ENCODE data around the gene ADAMTS3. TPM values are rescaled to one million over a fixed set of nuclear protein-coding genes. Genes with fewer than 3 reads are reported as not detected.
A peak's percentile ranks its signal among the peaks of the same experiment; 100 is the strongest.

The ADAMTS3 gene
- total and polyA plus RNA-seq, 3 donors from 2014 or later = 3.9 to 6.8 (median 5.3) TPM

GRCh38 chr4:72302981-72303704 is 265.9 kb downstream of the ADAMTS3 start:
- 73 to 78% methylated on average over 4 of the region's 4 CpGs for WGBS, 2 donors
- no peak for TF ChIP-seq POLR2A (IDR thresholded peaks at IDR 0.05)
- TF ChIP-seq, protein P1, sequence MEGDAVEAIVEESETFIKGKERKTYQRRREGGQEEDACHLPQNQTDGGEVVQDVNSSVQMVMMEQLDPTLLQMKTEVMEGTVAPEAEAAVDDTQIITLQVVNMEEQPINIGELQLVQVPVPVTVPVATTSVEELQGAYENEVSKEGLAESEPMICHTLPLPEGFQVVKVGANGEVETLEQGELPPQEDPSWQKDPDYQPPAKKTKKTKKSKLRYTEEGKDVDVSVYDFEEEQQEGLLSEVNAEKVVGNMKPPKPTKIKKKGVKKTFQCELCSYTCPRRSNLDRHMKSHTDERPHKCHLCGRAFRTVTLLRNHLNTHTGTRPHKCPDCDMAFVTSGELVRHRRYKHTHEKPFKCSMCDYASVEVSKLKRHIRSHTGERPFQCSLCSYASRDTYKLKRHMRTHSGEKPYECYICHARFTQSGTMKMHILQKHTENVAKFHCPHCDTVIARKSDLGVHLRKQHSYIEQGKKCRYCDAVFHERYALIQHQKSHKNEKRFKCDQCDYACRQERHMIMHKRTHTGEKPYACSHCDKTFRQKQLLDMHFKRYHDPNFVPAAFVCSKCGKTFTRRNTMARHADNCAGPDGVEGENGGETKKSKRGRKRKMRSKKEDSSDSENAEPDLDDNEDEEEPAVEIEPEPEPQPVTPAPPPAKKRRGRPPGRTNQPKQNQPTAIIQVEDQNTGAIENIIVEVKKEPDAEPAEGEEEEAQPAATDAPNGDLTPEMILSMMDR (IDR thresholded peaks at IDR 0.05) = peak in 2 of 3 experiments; percentile 60 to 71

GRCh38 chr4:72301759-72302158 is 267.3 kb downstream of the ADAMTS3 start:
- no peak for DNase-seq
- intact Hi-C loops (cut with DNase I; ENCODE audit: low total_unique reads) = no loop called here
- no peak overlapping the region for H3K4me3 ChIP-seq
- H3K27ac ChIP-seq = no peak overlapping the region
- H3K4me1 ChIP-seq = no peaks in the 10 kb centered on the region
- WGBS, 2 donors = 96 to 100% methylated on average over 2 of the region's 2 CpGs
- H3K27me3 ChIP-seq = no peaks in the 10 kb centered on the region
- no peaks in the 10 kb centered on the region for H3K9me3 ChIP-seq
- H3K36me3 ChIP-seq (ENCODE audit: low read depth, missing control alignments) = no peaks in the 10 kb centered on the region
- no peak for TF ChIP-seq POLR2A (IDR thresholded peaks at IDR 0.05)
- TF ChIP-seq, protein P1 (IDR thresholded peaks at IDR 0.05) = no peak

More at GRCh38 chr4:72302981-72303704, 265.9 kb downstream of the ADAMTS3 start:
- Histone ChIP-seq H3K27me3 (no peaks in the 10 kb centered on the region), H3K27ac (no peak overlapping the region), H3K4me1 (no peaks in the 10 kb centered on the region), H3K36me3 (ENCODE audit: low read depth, missing control alignments) (no peaks in the 10 kb centered on the region), H3K9me3 (no peaks in the 10 kb centered on the region), H3K4me3 (no peak overlapping the region)
- DNase-seq = peak; percentile 48
- intact Hi-C loops (cut with DNase I; ENCODE audit: low total_unique reads) = no loop called here

GRCh38 chr4:72300126-72300525 is 268.9 kb downstream of the ADAMTS3 start:
- Histone ChIP-seq H3K27me3 (no peaks in the 10 kb centered on the region), H3K4me1 (no peaks in the 10 kb centered on the region), H3K4me3 (no peak overlapping the region), H3K9me3 (no peaks in the 10 kb centered on the region), H3K27ac (no peak overlapping the region), H3K36me3 (ENCODE audit: low read depth, missing control alignments) (no peaks in the 10 kb centered on the region)
- DNase-seq = no peak
- intact Hi-C loops (cut with DNase I; ENCODE audit: low total_unique reads) = no loop called here
- TF ChIP-seq, protein P1 (IDR thresholded peaks at IDR 0.05) = no peak
- no peak for TF ChIP-seq POLR2A (IDR thresholded peaks at IDR 0.05)
- WGBS, 2 donors = 87 to 95% methylated on average over 1 of the region's 1 CpG

GRCh38 chr4:72295966-72296557 is 273.0 kb downstream of the ADAMTS3 start:
- intact Hi-C loops (cut with DNase I; ENCODE audit: low total_unique reads) = no loop called here
- H3K9me3 ChIP-seq = no peaks in the 10 kb centered on the region
- DNase-seq = no peak
- no peaks in the 10 kb centered on the region for H3K27me3 ChIP-seq
- H3K36me3 ChIP-seq (ENCODE audit: low read depth, missing control alignments) = no peaks in the 10 kb centered on the region
- 32 to 40% methylated on average over 5 of the region's 5 CpGs for WGBS, 2 donors
- TF ChIP-seq POLR2A (IDR thresholded peaks at IDR 0.05) = no peak
- TF ChIP-seq, protein P1 (IDR thresholded peaks at IDR 0.05) = peak in 2 of 3 experiments; percentile 26 to 50
- no peak overlapping the region for H3K4me3 ChIP-seq
- no peak overlapping the region for H3K27ac ChIP-seq
- no peaks in the 10 kb centered on the region for H3K4me1 ChIP-seq
